ENCODE data around the gene TMEM82.

Gene TMEM82

GRCh38 chr1:15755646-15756040, 13.3 kb downstream of the TMEM82 start:
- no peak overlapping the region for H3K4me3 ChIP-seq (ENCODE audit: low read depth, low read length)
- TF ChIP-seq CTCF (IDR thresholded peaks at IDR 0.05; ENCODE audit: control insufficient read depth, extremely low read depth, insufficient read depth) = no peak
- DNase-seq (ENCODE audit: low read depth) = no peak

GRCh38 chr1:15756143-15757015, 14.1 kb downstream of the TMEM82 start:
- no peak for TF ChIP-seq CTCF (IDR thresholded peaks at IDR 0.05; ENCODE audit: control insufficient read depth, extremely low read depth, insufficient read depth)
- H3K4me3 ChIP-seq (ENCODE audit: low read depth, low read length) = no peak overlapping the region
- DNase-seq (ENCODE audit: low read depth) = no peak

- DNase-seq (ENCODE audit: low read depth) = no peak
- H3K4me3 ChIP-seq (ENCODE audit: low read depth, low read length) = no peak overlapping the region
- no peak for TF ChIP-seq CTCF (IDR thresholded peaks at IDR 0.05; ENCODE audit: control insufficient read depth, extremely low read depth, insufficient read depth)
Observed at GRCh38 chr1:15757016-15757543, 14.8 kb downstream of the TMEM82 start.

- no peak for DNase-seq (ENCODE audit: low read depth)
- TF ChIP-seq CTCF (IDR thresholded peaks at IDR 0.05; ENCODE audit: control insufficient read depth, extremely low read depth, insufficient read depth) = no peak
- H3K4me3 ChIP-seq (ENCODE audit: low read depth, low read length) = no peak overlapping the region
Observed at GRCh38 chr1:15757575-15758342, 15.5 kb downstream of the TMEM82 start.

GRCh38 chr1:15758343-15758931, 16.1 kb downstream of the TMEM82 start, which contains the start of gene FBLIM1:
TSS of gene FBLIM1 (plus strand) at chr1:15758795. CDS start at chr1:15764984, 6,189 bp downstream.
- TF ChIP-seq CTCF (IDR thresholded peaks at IDR 0.05; ENCODE audit: control insufficient read depth, extremely low read depth, insufficient read depth) = no peak
- no peak for DNase-seq (ENCODE audit: low read depth)
- peak within 1 kb of the TSS; percentile 52 for H3K4me3 ChIP-seq (ENCODE audit: low read depth, low read length)

- no peak for TF ChIP-seq CTCF (IDR thresholded peaks at IDR 0.05; ENCODE audit: control insufficient read depth, extremely low read depth, insufficient read depth)
- H3K4me3 ChIP-seq (ENCODE audit: low read depth, low read length) = peak overlapping the region; percentile 52
- no peak for DNase-seq (ENCODE audit: low read depth)
Observed at GRCh38 chr1:15758953-15759661, 16.8 kb downstream of the TMEM82 start.
